NT2/D1 (cell line): ENCODE measurements around the gene XPO1.

Experiments
- SUZ12 ChIP-seq: IDR thresholded peaks from 2 replicates; pipeline ENCODE4 v1.6.1; 2011; ENCODE audit not compliant: insufficient read length, insufficient read depth; ENCODE audit errors: extremely low read depth
- YY1 ChIP-seq: IDR thresholded peaks from 2 replicates; pipeline ENCODE4 v1.6.1; 2011; ENCODE audit not compliant: insufficient read length, insufficient read depth
- ZNF274 ChIP-seq: IDR thresholded peaks from 2 replicates; pipeline ENCODE4 v1.6.1; 2011; ENCODE audit warnings: mild to moderate bottlenecking, low read depth, low read length

GRCh38 chr2:61550375-61551209 is 12.4 kb upstream of the XPO1 start:
- TF ChIP-seq ZNF274, result no peak
- no peak for TF ChIP-seq YY1
- TF ChIP-seq SUZ12, result no peak
